NB4 (cell line): ENCODE results near the gene WDR44.

Source experiments
- DNase-seq: peaks from one replicate; pipeline ENCODE4 v3.0.0; 2010; ENCODE audit warnings: low read depth
- H3K4me3 ChIP-seq: one replicate; pipeline ENCODE4 v1.5.1; 2011; ENCODE audit warnings: mild to moderate bottlenecking, low read depth, low read length, moderate library complexity
- MYC ChIP-seq: IDR thresholded peaks from 2 replicates; pipeline ENCODE4 v1.6.1; 2011; ENCODE audit warnings: low read depth, low read length
- POLR2A ChIP-seq: IDR thresholded peaks from 2 replicates; pipeline ENCODE4 v1.6.1; 2011; ENCODE audit warnings: mild to moderate bottlenecking; ENCODE audit not compliant: insufficient read length; ENCODE audit errors: extremely low read depth
- TF ChIP-seq, protein P1 (sequence below): IDR thresholded peaks from one replicate; pipeline ENCODE4 v1.5.1; 2012; ENCODE audit warnings: low read depth, low read length
- TF ChIP-seq, protein P2 (sequence below): IDR thresholded peaks from 2 replicates; pipeline ENCODE4 v1.6.1; 2011; ENCODE audit warnings: low read depth, low read length

WDR44 gene

DNA sequence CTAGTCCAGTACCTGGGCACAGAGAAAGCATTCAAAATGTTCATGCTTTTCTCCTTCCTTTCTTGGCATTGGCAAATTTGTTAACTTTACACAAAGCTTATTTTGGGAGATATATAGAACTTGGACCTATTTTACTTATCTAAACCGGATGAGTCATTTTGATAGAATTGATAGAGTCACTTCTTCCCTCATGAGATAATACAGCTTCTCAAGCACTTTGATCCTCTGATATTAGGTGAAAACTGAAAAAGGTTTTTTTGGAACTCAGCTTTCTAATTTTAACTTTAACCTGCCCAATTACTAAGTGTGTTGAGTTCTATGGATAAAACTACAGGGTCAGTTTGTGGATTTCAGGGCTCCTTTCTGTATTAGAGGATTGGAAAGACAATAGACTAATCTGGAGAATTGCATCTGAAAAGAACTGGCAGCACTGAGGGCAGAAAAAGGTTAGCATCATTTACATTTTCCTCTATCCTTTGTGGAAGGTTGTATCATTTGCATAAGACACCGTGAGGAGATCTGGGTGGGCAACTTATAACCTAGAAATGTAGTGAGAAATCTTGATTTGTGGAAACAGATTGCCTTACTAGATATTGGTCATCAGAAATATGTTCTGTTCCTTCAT lies 2.4 kb downstream of the WDR44 start:
- no peak for DNase-seq
- TF ChIP-seq MYC, result no peak
- no peak for TF ChIP-seq POLR2A
- TF ChIP-seq, protein P1, sequence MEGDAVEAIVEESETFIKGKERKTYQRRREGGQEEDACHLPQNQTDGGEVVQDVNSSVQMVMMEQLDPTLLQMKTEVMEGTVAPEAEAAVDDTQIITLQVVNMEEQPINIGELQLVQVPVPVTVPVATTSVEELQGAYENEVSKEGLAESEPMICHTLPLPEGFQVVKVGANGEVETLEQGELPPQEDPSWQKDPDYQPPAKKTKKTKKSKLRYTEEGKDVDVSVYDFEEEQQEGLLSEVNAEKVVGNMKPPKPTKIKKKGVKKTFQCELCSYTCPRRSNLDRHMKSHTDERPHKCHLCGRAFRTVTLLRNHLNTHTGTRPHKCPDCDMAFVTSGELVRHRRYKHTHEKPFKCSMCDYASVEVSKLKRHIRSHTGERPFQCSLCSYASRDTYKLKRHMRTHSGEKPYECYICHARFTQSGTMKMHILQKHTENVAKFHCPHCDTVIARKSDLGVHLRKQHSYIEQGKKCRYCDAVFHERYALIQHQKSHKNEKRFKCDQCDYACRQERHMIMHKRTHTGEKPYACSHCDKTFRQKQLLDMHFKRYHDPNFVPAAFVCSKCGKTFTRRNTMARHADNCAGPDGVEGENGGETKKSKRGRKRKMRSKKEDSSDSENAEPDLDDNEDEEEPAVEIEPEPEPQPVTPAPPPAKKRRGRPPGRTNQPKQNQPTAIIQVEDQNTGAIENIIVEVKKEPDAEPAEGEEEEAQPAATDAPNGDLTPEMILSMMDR, result no peak
- TF ChIP-seq, protein P2, sequence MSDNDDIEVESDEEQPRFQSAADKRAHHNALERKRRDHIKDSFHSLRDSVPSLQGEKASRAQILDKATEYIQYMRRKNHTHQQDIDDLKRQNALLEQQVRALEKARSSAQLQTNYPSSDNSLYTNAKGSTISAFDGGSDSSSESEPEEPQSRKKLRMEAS, result no peak
- H3K4me3 ChIP-seq, result peak overlapping the region; percentile 75

DNA sequence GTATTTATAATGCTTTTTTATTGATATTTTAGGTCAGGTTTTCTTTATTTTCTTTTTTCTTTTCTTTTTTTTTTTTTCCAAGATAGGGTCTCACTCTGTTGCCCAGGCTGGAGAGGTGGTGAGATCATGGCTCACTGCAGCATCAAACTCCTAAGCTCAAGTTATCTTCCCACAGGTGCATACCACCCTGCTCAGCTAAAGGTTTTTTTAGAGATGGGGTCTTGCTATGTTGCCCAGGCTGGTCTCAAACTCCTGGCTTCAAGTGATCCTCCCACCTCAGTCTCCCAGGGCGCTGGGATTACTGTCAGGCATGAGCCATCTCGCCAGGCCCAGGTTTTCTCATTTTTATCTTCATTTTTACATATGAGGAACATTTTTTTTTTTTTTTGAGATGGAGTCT lies 3.3 kb downstream of the WDR44 start:
- DNase-seq, result no peak
- no peak overlapping the region for H3K4me3 ChIP-seq
- TF ChIP-seq, protein P1, result no peak
- TF ChIP-seq POLR2A (no peak), MYC (no peak)
- TF ChIP-seq, protein P2, result no peak

DNA sequence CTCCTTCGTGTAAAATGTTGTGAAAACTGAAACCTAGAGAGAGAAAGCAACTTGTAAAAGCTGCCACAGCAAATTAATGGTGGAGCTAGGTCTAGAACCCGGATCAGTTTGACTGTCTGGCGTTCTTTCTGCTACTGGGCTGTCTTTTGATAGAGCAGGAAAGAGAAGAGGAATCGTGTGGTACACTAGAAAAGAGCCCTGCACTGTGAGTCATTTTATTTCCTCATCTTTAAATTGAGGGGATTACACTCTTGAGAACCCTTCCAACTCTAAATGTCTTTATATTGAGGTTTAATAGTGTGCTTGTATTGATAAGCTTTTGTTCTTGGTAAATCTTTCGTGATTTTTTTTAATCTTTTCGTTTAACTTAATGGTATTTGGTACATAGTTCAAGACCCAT lies 4.3 kb downstream of the WDR44 start:
- H3K4me3 ChIP-seq, result peak overlapping the region; percentile 38
- TF ChIP-seq, protein P1, result no peak
- peak; percentile 65 for DNase-seq

DNA sequence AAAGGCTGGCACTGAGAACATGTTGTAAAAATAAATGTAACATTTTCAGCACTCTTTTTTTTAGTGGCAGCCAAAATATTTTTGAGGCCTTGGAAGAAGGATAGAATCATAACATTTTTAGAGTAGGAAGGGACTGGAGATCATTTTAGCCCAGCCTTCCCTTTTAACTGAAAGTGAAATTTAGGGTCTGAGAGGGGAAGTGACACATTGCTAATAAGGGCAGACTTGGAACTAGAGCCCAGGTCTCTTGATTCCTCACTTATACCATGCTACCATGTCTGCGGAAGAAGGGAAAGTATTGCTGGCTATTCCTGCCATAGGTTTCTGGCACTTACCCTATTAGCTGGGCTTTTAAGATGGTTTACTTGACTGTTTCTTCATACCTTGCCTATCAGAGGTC lies 4.8 kb downstream of the WDR44 start:
- H3K4me3 ChIP-seq, result peak overlapping the region; percentile 38
- DNase-seq, result peak; percentile 52
- no peak for TF ChIP-seq MYC
- TF ChIP-seq, protein P1, result no peak
- TF ChIP-seq POLR2A, result no peak
- TF ChIP-seq, protein P2, result no peak

DNA sequence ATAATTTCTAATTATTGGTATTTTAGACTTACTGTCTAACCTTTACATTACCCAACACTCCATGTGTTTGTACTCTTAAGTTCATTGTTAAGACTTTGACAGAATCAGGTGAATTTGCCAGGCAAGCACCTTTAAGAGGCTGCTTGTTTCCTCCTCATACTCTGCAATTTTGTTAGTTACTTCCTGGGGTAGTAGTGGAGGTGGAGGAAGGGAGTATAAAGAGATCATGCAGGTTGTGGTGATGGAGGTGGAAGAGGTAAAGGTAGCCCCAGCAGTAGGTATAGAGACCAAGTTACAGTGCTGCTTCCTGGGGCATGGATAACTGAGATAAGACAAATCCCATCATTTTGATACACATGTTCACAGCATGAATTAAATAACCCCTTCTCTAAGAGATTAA lies 6.7 kb downstream of the WDR44 start:
- no peak overlapping the region for H3K4me3 ChIP-seq
- no peak for DNase-seq
- TF ChIP-seq, protein P2, result no peak
- TF ChIP-seq, protein P1, result no peak
- no peak for TF ChIP-seq POLR2A

DNA sequence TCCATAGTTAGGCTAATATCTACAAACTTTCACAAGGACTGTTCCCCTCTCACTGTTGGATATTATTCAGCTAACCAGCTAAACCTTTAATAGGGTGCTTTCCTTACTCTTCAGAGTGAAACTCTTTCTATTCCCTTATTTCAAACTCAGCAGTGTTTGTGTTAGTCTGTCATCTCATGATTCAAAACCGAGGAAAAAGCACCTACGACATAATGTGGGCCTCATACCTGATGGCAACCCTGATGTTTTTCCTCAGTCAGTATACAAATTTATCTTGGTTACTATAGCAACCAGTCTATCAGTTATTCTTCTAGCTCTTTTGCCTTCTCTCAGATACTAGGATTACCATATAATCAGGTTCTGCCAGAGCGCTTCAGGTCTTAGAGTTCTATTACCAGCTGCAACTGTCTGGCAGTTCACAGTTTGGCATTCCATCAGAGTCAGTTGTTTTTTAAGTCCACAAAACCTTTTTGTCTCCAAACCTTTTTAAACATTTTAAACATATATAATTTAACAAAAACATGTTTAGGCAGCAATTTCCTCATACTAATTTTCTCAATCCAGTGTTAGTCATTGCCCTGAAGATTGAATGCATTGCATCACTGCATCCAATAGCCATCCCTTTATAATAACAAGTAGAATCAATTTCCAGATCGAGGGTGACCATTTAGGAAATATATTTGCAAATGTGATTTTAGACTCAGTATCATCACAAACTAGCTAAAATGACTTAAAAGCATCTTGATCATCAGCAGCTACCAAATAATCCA lies 7.4 kb downstream of the WDR44 start:
- TF ChIP-seq, protein P2, result no peak
- TF ChIP-seq, protein P1, result no peak
- TF ChIP-seq MYC (no peak), POLR2A (no peak)
- DNase-seq, result no peak

More for the DNA sequence above, 7.4 kb downstream of the WDR44 start:
- no peak overlapping the region for H3K4me3 ChIP-seq
